ENCODE data around the gene TNFRSF13B.
"Not testable (repeated sequence)": the region's sequence is repeated elsewhere in the genome, so short reads cannot be mapped to it uniquely, and the experiment has no call there.

The TNFRSF13B gene

GRCh38 chr17:16961022-16961421 is 10.9 kb downstream of the TNFRSF13B start:
- DNase-seq (ENCODE audit: low read depth in 2 of 2), result not testable (repeated sequence)

- DNase-seq (ENCODE audit: low read depth in 2 of 2), result not testable (repeated sequence)
Observed at GRCh38 chr17:16955011-16955410, 16.9 kb downstream of the TNFRSF13B start.

- no peak for DNase-seq (ENCODE audit: low read depth in 2 of 2)
Observed at GRCh38 chr17:16954521-16954920, 17.4 kb downstream of the TNFRSF13B start.

GRCh38 chr17:16953841-16954240 is 18.1 kb downstream of the TNFRSF13B start:
- no peak for DNase-seq (ENCODE audit: low read depth in 2 of 2)

- DNase-seq (ENCODE audit: low read depth in 2 of 2), result no peak
Observed at GRCh38 chr17:16953347-16953746, 18.6 kb downstream of the TNFRSF13B start.

GRCh38 chr17:16952401-16952800 is 19.5 kb downstream of the TNFRSF13B start:
- DNase-seq (ENCODE audit: low read depth in 2 of 2), result no peak

GRCh38 chr17:16950488-16950887 is 21.4 kb downstream of the TNFRSF13B start:
- DNase-seq (ENCODE audit: low read depth in 2 of 2), result no peak

GRCh38 chr17:16948587-16949376 is 23.1 kb downstream of the TNFRSF13B start:
- DNase-seq (ENCODE audit: low read depth in 2 of 2), result no peak

- no peak for DNase-seq (ENCODE audit: low read depth in 2 of 2)
Observed at GRCh38 chr17:16947470-16947869, 24.4 kb downstream of the TNFRSF13B start.

GRCh38 chr17:16945663-16946218 is 26.2 kb downstream of the TNFRSF13B start:
- DNase-seq (ENCODE audit: low read depth in 2 of 2), result no peak

- DNase-seq (ENCODE audit: low read depth in 2 of 2), result no peak
Observed at GRCh38 chr17:16945136-16945482, 26.8 kb downstream of the TNFRSF13B start.

GRCh38 chr17:16944334-16945135 is 27.4 kb downstream of the TNFRSF13B start:
- no peak for DNase-seq (ENCODE audit: low read depth in 2 of 2)

GRCh38 chr17:16943541-16944333 is 28.2 kb downstream of the TNFRSF13B start:
- DNase-seq (ENCODE audit: low read depth in 2 of 2), result no peak

GRCh38 chr17:16943032-16943352 is 28.9 kb downstream of the TNFRSF13B start:
- no peak for DNase-seq (ENCODE audit: low read depth in 2 of 2)

GRCh38 chr17:16942141-16943031 is 29.5 kb downstream of the TNFRSF13B start:
- DNase-seq (ENCODE audit: low read depth in 2 of 2), result no peak

GRCh38 chr17:16941072-16942036 is 30.6 kb downstream of the TNFRSF13B start:
- DNase-seq (ENCODE audit: low read depth in 2 of 2), result no peak

GRCh38 chr17:16940116-16940881 is 31.6 kb downstream of the TNFRSF13B start:
- no peak for DNase-seq (ENCODE audit: low read depth in 2 of 2)

GRCh38 chr17:16939606-16940115 is 32.3 kb downstream of the TNFRSF13B start:
- no peak for DNase-seq (ENCODE audit: low read depth in 2 of 2)

GRCh38 chr17:16939208-16939576 is 32.7 kb downstream of the TNFRSF13B start:
- no peak for DNase-seq (ENCODE audit: low read depth in 2 of 2)
